DMS53 (cell line): ENCODE results near the gene CCL21.

Experiments used
- DNase-seq: peaks from one replicate; lab custom pipeline; 2025; lab: John Stamatoyannopoulos, UW

Gene CCL21

GRCh38 chr9:34709196-34709978, 549 bp downstream of the CCL21 start:
- no peak for DNase-seq

GRCh38 chr9:34707130-34707529, 2.8 kb downstream of the CCL21 start:
- no peak for DNase-seq

- peak; percentile 82 for DNase-seq
Measured at GRCh38 chr9:34701769-34702736, 7.9 kb downstream of the CCL21 start.

- peak; percentile 78 for DNase-seq
Measured at GRCh38 chr9:34701023-34701768, 8.7 kb downstream of the CCL21 start.

GRCh38 chr9:34694811-34695210, 15.1 kb downstream of the CCL21 start:
- DNase-seq = no peak

- no peak for DNase-seq
Measured at GRCh38 chr9:34693560-34693959, 16.4 kb downstream of the CCL21 start.

- DNase-seq = no peak
Measured at GRCh38 chr9:34691936-34692315, 18.0 kb downstream of the CCL21 start.

GRCh38 chr9:34690983-34691935, 18.7 kb downstream of the CCL21 start, which contains the start of gene CCL19:
Gene CCL19, minus strand, starts transcription at chr9:34691276. Its CDS starts 137 bp downstream, at chr9:34691139.
- no peak for DNase-seq

GRCh38 chr9:34689512-34689911, 20.4 kb downstream of the CCL21 start:
- peak; percentile 53 for DNase-seq

GRCh38 chr9:34689116-34689470, 20.8 kb downstream of the CCL21 start:
- DNase-seq = peak; percentile 77

- DNase-seq = peak; percentile 50
Measured at GRCh38 chr9:34688329-34689115, 21.4 kb downstream of the CCL21 start.

- no peak for DNase-seq
Measured at GRCh38 chr9:34687276-34688030, 22.5 kb downstream of the CCL21 start.

- DNase-seq = no peak
Measured at GRCh38 chr9:34686732-34687131, 23.2 kb downstream of the CCL21 start.

- no peak for DNase-seq
Measured at GRCh38 chr9:34686231-34686630, 23.7 kb downstream of the CCL21 start.

GRCh38 chr9:34685591-34685990, 24.3 kb downstream of the CCL21 start:
- DNase-seq = no peak

GRCh38 chr9:34684816-34685215, 25.1 kb downstream of the CCL21 start:
- no peak for DNase-seq

- DNase-seq = no peak
Measured at GRCh38 chr9:34684145-34684544, 25.8 kb downstream of the CCL21 start.

GRCh38 chr9:34675869-34676268, 34.1 kb downstream of the CCL21 start:
- DNase-seq = no peak

- peak; percentile 84 for DNase-seq
Measured at GRCh38 chr9:34675048-34675714, 34.8 kb downstream of the CCL21 start.
